ENCODE data around the gene MYBPH.

Gene MYBPH

DNA sequence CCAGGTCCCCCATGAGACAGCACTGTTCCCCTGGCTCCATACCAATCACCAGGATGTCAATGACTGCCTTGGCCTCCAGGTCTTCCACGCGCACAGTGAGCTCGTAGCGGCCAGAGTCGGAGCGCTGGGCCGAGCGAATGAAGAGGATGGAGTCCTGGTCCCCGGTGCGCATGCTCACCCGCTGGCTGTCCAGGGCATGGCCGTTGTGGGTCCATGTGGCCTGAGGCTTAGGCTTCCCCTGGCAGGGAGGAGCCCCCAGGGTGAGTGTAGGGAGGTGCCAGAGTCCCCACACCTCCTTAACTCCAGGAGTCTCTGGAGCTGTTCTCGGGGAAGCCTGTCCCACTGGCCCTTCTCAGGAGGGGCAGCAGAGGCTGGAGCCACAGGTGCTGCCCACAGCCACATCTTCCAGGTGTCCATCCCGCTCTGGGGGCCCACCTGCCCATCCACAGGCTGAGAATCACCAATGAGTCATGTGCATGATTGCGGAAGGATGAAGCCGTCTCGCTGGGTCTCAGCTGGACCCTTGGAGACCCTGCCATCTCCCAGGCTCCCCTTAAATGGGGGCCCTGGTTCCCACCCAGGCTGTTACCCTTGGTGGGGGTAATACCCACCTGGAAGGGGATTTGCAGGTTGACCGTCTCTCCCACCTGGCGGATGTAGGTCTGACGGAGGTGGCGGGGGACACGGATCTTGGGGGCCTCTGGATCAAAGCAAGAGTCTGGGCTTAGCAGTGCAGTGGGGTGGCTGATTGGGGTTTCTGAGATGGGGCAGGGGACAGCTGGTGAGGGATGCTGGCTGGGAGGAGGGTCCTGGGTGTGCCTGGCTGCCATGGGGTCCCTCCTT is 4.1 kb downstream of the MYBPH start:
- Histone ChIP-seq H3K14ac (ENCODE audit: low read length in 2 of 2) (no peak overlapping the region), H3K27me3 (ENCODE audit: control insufficient read depth in 1 of 2, insufficient read depth in 1 of 2, low read length in 2 of 2) (no peaks in the 10 kb centered on the region), H2BK12ac (ENCODE audit: low read length in 2 of 2) (no peak overlapping the region), H3K23ac (ENCODE audit: low read length in 2 of 2) (no peak overlapping the region), H3K4ac (ENCODE audit: low read depth in 1 of 2, low read length in 2 of 2) (no peak overlapping the region), H2AFZ (ENCODE audit: low read depth, low read length) (no peak overlapping the region), H2AK5ac (ENCODE audit: low read length, severe bottlenecking) (peak overlapping the region; percentile 32), H2BK5ac (ENCODE audit: low read depth, low read length, poor library complexity, severe bottlenecking) (peak overlapping the region; percentile 67), H3K4me3 (ENCODE audit: insufficient read depth in 1 of 2, low read depth in 1 of 2, low read length in 2 of 2) (no peak overlapping the region), H3K4me1 (ENCODE audit: control insufficient read depth, insufficient read depth, low read depth, low read length) (peaks cover 41% of the 10 kb centered on the region), H4K8ac (ENCODE audit: low read length) (no peak overlapping the region), H2BK15ac (ENCODE audit: low read depth, poor library complexity, severe bottlenecking) (no peak overlapping the region), H3K18ac (ENCODE audit: low read depth in 1 of 2, low read length in 2 of 2) (peak overlapping the region in 1 of 2 experiments; percentile 37), H3K9ac (ENCODE audit: low read length) (no peak overlapping the region), H3K79me1 (replicated peaks; ENCODE audit: low read length, poor library complexity, severe bottlenecking) (peaks cover 10% of the 10 kb centered on the region), H3K9me3 (ENCODE audit: control insufficient read depth, low read length) (no peaks in the 10 kb centered on the region), H2BK120ac (ENCODE audit: low read depth, low read length) (peak overlapping the region; percentile 12), H3K4me2 (ENCODE audit: low read length, poor library complexity, severe bottlenecking) (no peak overlapping the region), H4K91ac (ENCODE audit: low read length) (peak overlapping the region; percentile 45), H3K36me3 (ENCODE audit: control insufficient read depth in 1 of 2, insufficient read depth in 2 of 2, low read depth in 1 of 2, low read length in 2 of 2) (peaks cover 0 to 36% of the 10 kb centered on the region in 2 experiments), H3K27ac (ENCODE audit: low read length, poor library complexity, severe bottlenecking) (no peak overlapping the region)
- DNase-seq, result no peak
- 96% methylated on average over 20 of the region's 22 CpGs for WGBS

DNA sequence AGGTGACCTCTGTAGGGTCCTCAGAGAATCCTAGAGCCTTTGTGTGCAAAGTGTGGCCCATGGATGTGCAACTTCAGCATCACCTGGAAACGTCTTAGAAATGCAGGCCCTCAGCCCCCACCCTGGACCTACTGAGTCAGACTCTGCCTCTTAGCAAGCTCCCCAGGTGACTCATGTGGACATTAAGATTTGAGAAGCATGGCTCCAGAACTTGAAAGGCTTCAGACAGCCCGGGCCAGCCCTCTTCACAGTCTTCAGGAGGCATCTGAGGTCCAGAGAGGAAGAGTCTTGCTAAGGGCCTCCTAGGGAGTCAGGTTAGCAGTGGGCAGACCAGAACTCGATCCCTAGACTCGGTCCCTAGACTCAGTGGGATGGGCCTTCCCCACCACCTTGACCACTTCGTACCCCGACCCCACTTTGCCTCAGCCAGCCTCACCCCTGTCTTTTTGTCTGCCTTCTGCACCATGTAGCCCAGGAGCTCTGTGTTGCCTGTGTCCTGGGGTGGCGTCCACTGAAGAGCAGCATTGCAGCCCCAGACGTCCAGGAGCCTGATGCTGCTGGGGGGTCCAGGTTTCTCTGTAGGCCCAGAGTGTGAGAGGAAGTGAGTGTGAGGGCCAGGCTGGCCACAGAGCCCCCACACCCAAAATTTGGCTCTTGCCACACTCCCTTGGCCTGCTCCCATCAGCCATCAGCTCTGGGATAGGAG is 4.8 kb downstream of the MYBPH start:
- Histone ChIP-seq H2AFZ (ENCODE audit: low read depth, low read length) (no peak overlapping the region), H3K18ac (ENCODE audit: low read depth in 1 of 2, low read length in 2 of 2) (peak overlapping the region in 1 of 2 experiments; percentile 37), H2BK5ac (ENCODE audit: low read depth, low read length, poor library complexity, severe bottlenecking) (no peak overlapping the region), H3K79me1 (replicated peaks; ENCODE audit: low read length, poor library complexity, severe bottlenecking) (peaks cover 12% of the 10 kb centered on the region), H3K14ac (ENCODE audit: low read length in 2 of 2) (no peak overlapping the region), H3K4me1 (ENCODE audit: control insufficient read depth, insufficient read depth, low read depth, low read length) (peaks cover 35% of the 10 kb centered on the region), H2BK120ac (ENCODE audit: low read depth, low read length) (peak overlapping the region; percentile 12), H2BK15ac (ENCODE audit: low read depth, poor library complexity, severe bottlenecking) (no peak overlapping the region), H4K91ac (ENCODE audit: low read length) (peak overlapping the region; percentile 45), H3K9me3 (ENCODE audit: control insufficient read depth, low read length) (no peaks in the 10 kb centered on the region), H3K4me3 (ENCODE audit: insufficient read depth in 1 of 2, low read depth in 1 of 2, low read length in 2 of 2) (peak overlapping the region in 1 of 2 experiments; percentile 16), H3K36me3 (ENCODE audit: control insufficient read depth in 1 of 2, insufficient read depth in 2 of 2, low read depth in 1 of 2, low read length in 2 of 2) (peaks cover 4 to 44% of the 10 kb centered on the region in 2 experiments), H3K23ac (ENCODE audit: low read length in 2 of 2) (no peak overlapping the region), H3K27ac (ENCODE audit: low read length, poor library complexity, severe bottlenecking) (no peak overlapping the region), H2BK12ac (ENCODE audit: low read length in 2 of 2) (no peak overlapping the region), H4K8ac (ENCODE audit: low read length) (no peak overlapping the region), H3K4ac (ENCODE audit: low read depth in 1 of 2, low read length in 2 of 2) (no peak overlapping the region), H2AK5ac (ENCODE audit: low read length, severe bottlenecking) (peak overlapping the region; percentile 26), H3K27me3 (ENCODE audit: control insufficient read depth in 1 of 2, insufficient read depth in 1 of 2, low read length in 2 of 2) (no peaks in the 10 kb centered on the region), H3K4me2 (ENCODE audit: low read length, poor library complexity, severe bottlenecking) (no peak overlapping the region), H3K9ac (ENCODE audit: low read length) (no peak overlapping the region)
- 86% methylated on average over 8 of the region's 8 CpGs for WGBS
- DNase-seq, result no peak

DNA sequence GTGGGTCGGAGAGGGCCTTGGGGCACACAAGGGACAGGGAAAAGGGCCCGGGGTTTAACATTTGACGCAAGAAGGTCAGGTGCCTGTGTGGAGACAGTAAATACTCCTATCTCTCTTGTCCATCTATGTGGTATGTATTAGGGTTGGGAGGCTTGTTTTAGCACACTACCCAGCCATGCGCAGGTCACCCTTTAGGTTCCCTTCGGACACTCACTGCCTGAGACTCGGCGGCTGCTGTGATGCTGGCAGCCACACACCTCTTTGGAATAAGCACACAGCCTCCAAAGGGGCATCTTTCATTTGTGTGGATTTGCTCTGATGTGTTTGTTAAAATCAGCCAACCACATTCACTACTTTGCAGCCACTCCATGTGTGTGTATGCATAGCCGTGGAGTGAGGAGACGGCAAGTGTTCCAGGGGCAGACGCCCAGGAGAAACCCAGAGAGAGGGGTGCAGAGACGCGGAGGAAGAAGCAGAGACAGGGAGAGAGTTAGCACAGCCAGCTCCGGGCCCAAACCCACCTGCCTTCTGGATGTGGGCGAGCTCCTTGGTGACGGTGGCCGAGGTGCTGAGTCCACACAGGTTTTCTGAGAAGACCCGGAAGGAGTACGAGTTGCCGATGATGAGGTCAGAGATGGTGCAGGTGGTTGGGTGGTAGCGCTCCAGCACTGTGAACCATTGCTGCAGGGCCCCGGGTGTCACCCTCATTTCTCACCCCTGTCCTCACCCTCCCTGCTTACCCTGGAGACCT is 5.7 kb downstream of the MYBPH start:
- Histone ChIP-seq H2BK5ac (ENCODE audit: low read depth, low read length, poor library complexity, severe bottlenecking) (no peak overlapping the region), H3K4me1 (ENCODE audit: control insufficient read depth, insufficient read depth, low read depth, low read length) (peaks cover 27% of the 10 kb centered on the region), H3K27ac (ENCODE audit: low read length, poor library complexity, severe bottlenecking) (no peak overlapping the region), H4K91ac (ENCODE audit: low read length) (no peak overlapping the region), H3K9ac (ENCODE audit: low read length) (no peak overlapping the region), H3K4me3 (ENCODE audit: insufficient read depth in 1 of 2, low read depth in 1 of 2, low read length in 2 of 2) (no peak overlapping the region), H3K36me3 (ENCODE audit: control insufficient read depth in 1 of 2, insufficient read depth in 2 of 2, low read depth in 1 of 2, low read length in 2 of 2) (peaks cover 9 to 52% of the 10 kb centered on the region in 2 experiments), H3K27me3 (ENCODE audit: control insufficient read depth in 1 of 2, insufficient read depth in 1 of 2, low read length in 2 of 2) (no peaks in the 10 kb centered on the region), H2BK120ac (ENCODE audit: low read depth, low read length) (no peak overlapping the region), H4K8ac (ENCODE audit: low read length) (no peak overlapping the region), H2AK5ac (ENCODE audit: low read length, severe bottlenecking) (no peak overlapping the region), H3K14ac (ENCODE audit: low read length in 2 of 2) (no peak overlapping the region), H3K4ac (ENCODE audit: low read depth in 1 of 2, low read length in 2 of 2) (no peak overlapping the region), H3K23ac (ENCODE audit: low read length in 2 of 2) (no peak overlapping the region), H3K9me3 (ENCODE audit: control insufficient read depth, low read length) (no peaks in the 10 kb centered on the region), H2BK15ac (ENCODE audit: low read depth, poor library complexity, severe bottlenecking) (no peak overlapping the region), H3K79me1 (replicated peaks; ENCODE audit: low read length, poor library complexity, severe bottlenecking) (peaks cover 18% of the 10 kb centered on the region), H2AFZ (ENCODE audit: low read depth, low read length) (no peak overlapping the region), H2BK12ac (ENCODE audit: low read length in 2 of 2) (no peak overlapping the region), H3K4me2 (ENCODE audit: low read length, poor library complexity, severe bottlenecking) (no peak overlapping the region), H3K18ac (ENCODE audit: low read depth in 1 of 2, low read length in 2 of 2) (no peak overlapping the region)
- WGBS, result 93% methylated on average over 14 of the region's 21 CpGs
- DNase-seq, result no peak

DNA sequence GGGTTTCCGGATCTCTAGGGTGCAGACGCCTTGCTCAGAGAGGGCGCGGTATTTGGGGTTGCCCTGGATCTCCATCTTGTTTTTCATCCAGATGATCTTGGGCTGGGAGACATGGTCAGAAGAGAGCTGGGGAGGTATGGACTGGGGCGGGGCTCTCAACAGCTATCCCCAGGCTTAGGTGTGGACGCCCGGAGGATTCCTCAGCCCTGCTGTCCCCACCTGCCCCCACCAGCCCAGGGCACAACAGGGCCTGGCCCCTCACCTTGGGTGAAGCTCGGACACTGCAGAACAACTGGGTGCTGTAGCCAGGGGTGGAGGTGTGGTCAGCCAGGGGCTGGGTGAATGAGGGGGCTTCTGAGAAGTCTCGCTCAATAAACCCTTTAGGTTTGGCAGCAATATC is 6.6 kb downstream of the MYBPH start:
- no peak overlapping the region for H2BK12ac ChIP-seq (ENCODE audit: low read length in 2 of 2)
- DNase-seq, result no peak
- no peak overlapping the region for H3K4me2 ChIP-seq (ENCODE audit: low read length, poor library complexity, severe bottlenecking)
- 98% methylated on average over 7 of the region's 9 CpGs for WGBS
- no peak overlapping the region for H2BK15ac ChIP-seq (ENCODE audit: low read depth, poor library complexity, severe bottlenecking)
- H3K27me3 ChIP-seq (ENCODE audit: control insufficient read depth in 1 of 2, insufficient read depth in 1 of 2, low read length in 2 of 2), result no peaks in the 10 kb centered on the region
- H3K23ac ChIP-seq (ENCODE audit: low read length in 2 of 2), result no peak overlapping the region
- no peak overlapping the region for H3K9ac ChIP-seq (ENCODE audit: low read length)
- no peak overlapping the region for H3K27ac ChIP-seq (ENCODE audit: low read length, poor library complexity, severe bottlenecking)
- H3K9me3 ChIP-seq (ENCODE audit: control insufficient read depth, low read length), result no peaks in the 10 kb centered on the region
- no peak overlapping the region for H2AK5ac ChIP-seq (ENCODE audit: low read length, severe bottlenecking)
- H3K4me1 ChIP-seq (ENCODE audit: control insufficient read depth, insufficient read depth, low read depth, low read length), result peaks cover 25% of the 10 kb centered on the region
- H4K91ac ChIP-seq (ENCODE audit: low read length), result no peak overlapping the region
- no peak overlapping the region for H2BK5ac ChIP-seq (ENCODE audit: low read depth, low read length, poor library complexity, severe bottlenecking)
- H3K36me3 ChIP-seq (ENCODE audit: control insufficient read depth in 1 of 2, insufficient read depth in 2 of 2, low read depth in 1 of 2, low read length in 2 of 2), result peaks cover 13 to 55% of the 10 kb centered on the region in 2 experiments
- H3K18ac ChIP-seq (ENCODE audit: low read depth in 1 of 2, low read length in 2 of 2), result no peak overlapping the region
- no peak overlapping the region for H3K4me3 ChIP-seq (ENCODE audit: insufficient read depth in 1 of 2, low read depth in 1 of 2, low read length in 2 of 2)
- H2BK120ac ChIP-seq (ENCODE audit: low read depth, low read length), result no peak overlapping the region
- H3K4ac ChIP-seq (ENCODE audit: low read depth in 1 of 2, low read length in 2 of 2), result no peak overlapping the region
- peaks cover 21% of the 10 kb centered on the region for H3K79me1 ChIP-seq (replicated peaks; ENCODE audit: low read length, poor library complexity, severe bottlenecking)
- H2AFZ ChIP-seq (ENCODE audit: low read depth, low read length), result no peak overlapping the region
- no peak overlapping the region for H4K8ac ChIP-seq (ENCODE audit: low read length)
- no peak overlapping the region for H3K14ac ChIP-seq (ENCODE audit: low read length in 2 of 2)
